B cell (primary cell): Measurements from ENCODE around the gene CPNE4. TPM values are rescaled to one million over a fixed set of nuclear protein-coding genes. Genes with fewer than 3 reads are reported as not detected.

ENCODE experiments used
- ATAC-seq: fragments of 200-7000 bp; cut with Tn5 transposase; one replicate; pipeline ENCODE4 v1.10.0; 2021; ENCODE audit warnings: low read depth, mild to moderate bottlenecking, moderate number of reproducible peaks, moderate library complexity
- CTCF ChIA-PET: fragments of 350-600 bp; sonication (Branson Sonifier 250); formaldehyde crosslinking; loops from one replicate; lab custom pipeline; 2021; ENCODE audit warnings: antibody characterized with exemption, inconsistent platforms; lab: Charles Lee
- POLR2A ChIA-PET: fragments of 350-600 bp; sonication (Branson Sonifier 250); formaldehyde crosslinking; loops from one replicate; lab custom pipeline; 2021; ENCODE audit warnings: antibody characterized with exemption; lab: Charles Lee
- DNase-seq: peaks from one replicate; pipeline ENCODE4 v3.0.0; 2013
- H2AFZ ChIP-seq: 2 replicates; pipeline ENCODE4 v1.6.1; 2012; ENCODE audit warnings: mild to moderate bottlenecking, low read depth, low read length; ENCODE audit not compliant: insufficient read depth, poor library complexity, severe bottlenecking
- H3K27ac ChIP-seq, 2 donors: 1 replicate in 1 of 2; 2 replicates in 1 of 2; pipeline ENCODE4 v1.5.1; 2012 to 2013; ENCODE audit warnings: low read length in 2 of 2, mild to moderate bottlenecking in 2 of 2, moderate library complexity in 1 of 2
- H3K27me3 ChIP-seq, 4 experiments: fragments of 200-600 bp in 1 of 4; sonication (generic) in 1 of 4; replicated peaks in 1 of 4; 1 replicate in 2 of 4; 2 replicates in 2 of 4; pipeline versions ENCODE4 v1.6.1 to v1.7.0; 2013 to 2016; ENCODE audit warnings: low read length in 3 of 4, mild to moderate bottlenecking in 2 of 4, mixed read lengths in 1 of 4, moderate library complexity in 1 of 4; ENCODE audit not compliant: insufficient read depth in 4 of 4, control insufficient read depth in 3 of 4; ENCODE audit errors: control extremely low read depth in 1 of 4
- H3K36me3 ChIP-seq, 2 experiments: replicated peaks in 1 of 2; 1 replicate in 1 of 2; 2 replicates in 1 of 2; pipeline versions ENCODE4 v1.6.1 to v1.7.1; 2013; ENCODE audit warnings: low read length in 1 of 2; ENCODE audit not compliant: insufficient read depth in 2 of 2, control insufficient read depth in 1 of 2; ENCODE audit errors: control extremely low read depth in 1 of 2, extremely low read depth in 1 of 2
- H3K4me1 ChIP-seq, 2 donors: fragments of 200-600 bp in 1 of 2; sonication (generic) in 1 of 2; 1 replicate in 1 of 2; 2 replicates in 1 of 2; pipeline versions ENCODE4 v1.5.1 to v1.6.1; 2013 to 2017; ENCODE audit warnings: low read length in 2 of 2; ENCODE audit not compliant: control insufficient read depth in 2 of 2, insufficient read depth in 2 of 2
- H3K4me2 ChIP-seq: replicated peaks from 2 replicates; pipeline ENCODE3; 2012; ENCODE audit warnings: mild to moderate bottlenecking, low read depth, low read length; ENCODE audit not compliant: poor library complexity, severe bottlenecking
- H3K4me3 ChIP-seq, 5 experiments: fragments of 200-600 bp in 1 of 5; sonication (generic) in 1 of 5; 1 replicate in 3 of 5; 2 replicates in 2 of 5; pipeline versions ENCODE4 v1.5.1 to v1.7.0; 2011 to 2016; ENCODE audit warnings: low read length in 4 of 5, mild to moderate bottlenecking in 4 of 5, low read depth in 2 of 5, control low read depth in 1 of 5, moderate library complexity in 1 of 5; ENCODE audit not compliant: insufficient read depth in 1 of 5; ENCODE audit errors: control extremely low read depth in 1 of 5, extremely low read depth in 1 of 5
- H3K79me2 ChIP-seq: fragments of 200-600 bp; sonication (generic); one replicate; pipeline ENCODE4 v1.6.0; 2016; ENCODE audit warnings: low read length; ENCODE audit not compliant: control insufficient read depth, insufficient read depth
- H3K9ac ChIP-seq: fragments of 200-600 bp; sonication (generic); 2 replicates; pipeline ENCODE4 v1.6.1; 2017; ENCODE audit warnings: mild to moderate bottlenecking, low read length, moderate library complexity
- H3K9me3 ChIP-seq, 3 donors: one replicate each; pipeline versions ENCODE4 v1.6.1 to v1.7.1; 2013; ENCODE audit warnings: low read length in 2 of 3; ENCODE audit not compliant: control insufficient read depth in 2 of 3, insufficient read depth in 1 of 3; ENCODE audit errors: control extremely low read depth in 1 of 3
- H4K20me1 ChIP-seq: 2 replicates; pipeline ENCODE4 v1.6.0; 2012; ENCODE audit warnings: mild to moderate bottlenecking, low read length; ENCODE audit not compliant: insufficient read depth, control insufficient read depth, poor library complexity, severe bottlenecking
- H3K27ac Mint-ChIP-seq: one replicate; pipeline ENCODE4 v1.8.0; 2021; ENCODE audit warnings: mixed read lengths
- H3K27me3 Mint-ChIP-seq: one replicate; pipeline ENCODE4 v1.8.0; 2021; ENCODE audit warnings: mixed read lengths
- H3K4me1 Mint-ChIP-seq: one replicate; pipeline ENCODE4 v1.8.0; 2021; ENCODE audit warnings: mixed read lengths
- H3K4me3 Mint-ChIP-seq: one replicate; pipeline ENCODE4 v1.8.0; 2021; ENCODE audit warnings: mixed read lengths
- H3K9me3 Mint-ChIP-seq: one replicate; pipeline ENCODE4 v1.8.0; 2022; ENCODE audit warnings: mixed read lengths; ENCODE audit not compliant: insufficient read depth
- CTCF ChIP-seq: fragments of 200-600 bp; IDR thresholded peaks from one replicate; pipeline ENCODE4 v1.8.0; 2022; ENCODE audit warnings: antibody characterized with exemption, mild to moderate bottlenecking
- EZH2 ChIP-seq: IDR thresholded peaks from 2 replicates; pipeline ENCODE4 v1.6.1; 2012; ENCODE audit warnings: borderline replicate concordance, low read depth, mild to moderate bottlenecking, moderate library complexity, low read length; ENCODE audit not compliant: insufficient read depth, poor library complexity, severe bottlenecking
- WGBS: methylation state at CpG from one replicate; pipeline ENCODE4 v1.1.5; 2013; ENCODE audit warnings: missing lambda C conversion rate; ENCODE audit not compliant: insufficient coverage; 5-methylcytosine and 5-hydroxymethylcytosine counted together
- intact Hi-C: fragments of 100-400 bp; cut with micrococcal nuclease; formaldehyde crosslinking; loops from one replicate; pipeline ENCODE4 v1.10.0; 2022
- polyA plus RNA-seq: library from polyadenylated mRNA; depleted of rRNA; stranded (reverse); fragments of >200 nt; gene quantifications from 2 replicates; pipeline ENCODE4 v1.2.3, GENCODE V29; 2012
- total RNA-seq, 2 donors: library from RNA; stranded (reverse); fragments of 120-200 nt in 1 of 2; gene quantifications; 1 replicate in 1 of 2; 2 replicates in 1 of 2; pipeline versions ENCODE4 v1.2.3 to v1.2.4, GENCODE V29; 2013 to 2022

The CPNE4 gene
- total and polyA plus RNA-seq, 2 donors (not counting 1 experiment from before 2014, with no cell fraction given): not detected

GRCh38 chr3:132062535-132062934 is 27.7 kb upstream of the CPNE4 start:
- Histone ChIP-seq H3K27me3 (no peaks in the 10 kb centered on the region), H3K27ac (no peak overlapping the region), H3K4me3 (no peak overlapping the region), H3K36me3 (no peaks in the 10 kb centered on the region), H3K4me2 (no peak overlapping the region), H3K4me1 (no peaks in the 10 kb centered on the region), H3K79me2 (no peaks in the 10 kb centered on the region), H2AFZ (no peak overlapping the region), H4K20me1 (no peaks in the 10 kb centered on the region), H3K9me3 (no peaks in the 10 kb centered on the region), H3K9ac (no peak overlapping the region)
- Mint-ChIP-seq H3K4me1 (no peaks in the 10 kb centered on the region), H3K27ac (no peak overlapping the region), H3K4me3 (no peak overlapping the region), H3K9me3 (peaks cover 4% of the 10 kb centered on the region), H3K27me3 (peaks cover 11% of the 10 kb centered on the region)
- ChIA-PET CTCF (no interaction called here), POLR2A (no interaction called here)
- ATAC-seq (no peak), DNase-seq (no peak)
- TF ChIP-seq EZH2: no peak
- TF ChIP-seq CTCF: no peak
- WGBS: 88% methylated on average over 3 of the region's 4 CpGs
- intact Hi-C loops: no loop called here

GRCh38 chr3:132055872-132056271 is 21.1 kb upstream of the CPNE4 start:
- no peak overlapping the region for H3K4me2 ChIP-seq
- no peak overlapping the region for H3K4me3 ChIP-seq
- intact Hi-C loops: no loop called here
- no peak overlapping the region for H2AFZ ChIP-seq
- no peaks in the 10 kb centered on the region for H3K79me2 ChIP-seq
- ATAC-seq (no peak), DNase-seq (no peak)
- H3K9me3 ChIP-seq: no peaks in the 10 kb centered on the region
- Mint-ChIP-seq H3K27me3 (peaks cover 18% of the 10 kb centered on the region), H3K27ac (no peak overlapping the region), H3K4me3 (no peak overlapping the region), H3K9me3 (peaks cover under 1% of the 10 kb centered on the region), H3K4me1 (no peaks in the 10 kb centered on the region)
- H3K27ac ChIP-seq: no peak overlapping the region
- 86% methylated on average over 1 of the region's 1 CpG for WGBS
- no peaks in the 10 kb centered on the region for H3K4me1 ChIP-seq
- CTCF ChIA-PET: no interaction called here
- no peaks in the 10 kb centered on the region for H3K27me3 ChIP-seq
- no peaks in the 10 kb centered on the region for H3K36me3 ChIP-seq
- TF ChIP-seq EZH2 (no peak), CTCF (no peak)
- no peaks in the 10 kb centered on the region for H4K20me1 ChIP-seq
- H3K9ac ChIP-seq: no peak overlapping the region
- POLR2A ChIA-PET: no interaction called here
